ENCODE measurements around the gene TRIP6.
A peak's percentile ranks its signal among the peaks of the same experiment; 100 is the strongest.

Gene TRIP6

DNA sequence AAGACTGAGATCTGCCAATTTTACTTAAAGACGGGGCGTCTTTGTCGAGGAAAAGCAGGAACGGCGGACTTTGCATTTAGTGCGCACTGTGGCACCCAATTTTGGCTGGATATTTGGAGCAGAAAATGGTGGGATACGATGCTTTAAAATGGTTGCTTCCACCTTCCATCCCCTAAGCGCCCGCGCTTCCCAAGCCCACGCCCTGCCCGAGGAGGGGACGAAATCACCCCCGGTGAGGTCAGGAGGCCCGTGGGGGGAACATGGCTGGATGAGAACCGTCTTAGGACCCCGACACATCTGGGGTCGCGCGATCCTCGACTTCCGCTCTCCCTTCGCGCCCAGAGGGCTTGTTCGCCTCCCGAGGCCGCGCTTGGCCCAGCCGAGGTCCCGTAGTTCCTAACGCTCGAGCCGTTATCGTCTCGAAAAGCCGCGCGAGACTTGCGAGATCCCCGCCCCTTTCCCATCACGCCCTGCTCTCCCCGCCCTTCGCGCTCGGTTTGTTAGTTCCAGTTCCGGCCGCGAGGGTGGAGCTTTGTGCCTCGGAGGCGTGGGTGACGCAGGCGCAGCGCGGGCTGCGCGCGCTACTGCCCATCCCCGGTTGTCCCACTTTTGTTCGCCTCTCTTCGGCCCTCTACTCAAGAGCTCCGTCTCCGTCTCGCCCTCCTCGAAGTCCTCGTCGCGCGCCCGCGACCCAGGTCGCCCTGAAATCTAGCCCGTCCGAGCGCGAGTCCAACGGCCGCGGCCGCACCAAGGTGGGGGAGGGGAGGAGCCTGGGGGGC is 7.6 kb downstream of the TRIP6 start, which contains the start of gene SRRT:
Gene SRRT (plus strand): TSS at position 527 of the 779 bp plus-strand sequence. CDS start 488 bp downstream, outside the sequence.
- peak; percentile 98 for DNase-seq (ENCODE audit: low spot score)
- H3K4me3 ChIP-seq: peak within 1 kb of the TSS; percentile 93
- H3K27ac ChIP-seq: peak within 1 kb of the TSS; percentile 88 to 99
- TF ChIP-seq, protein P1, sequence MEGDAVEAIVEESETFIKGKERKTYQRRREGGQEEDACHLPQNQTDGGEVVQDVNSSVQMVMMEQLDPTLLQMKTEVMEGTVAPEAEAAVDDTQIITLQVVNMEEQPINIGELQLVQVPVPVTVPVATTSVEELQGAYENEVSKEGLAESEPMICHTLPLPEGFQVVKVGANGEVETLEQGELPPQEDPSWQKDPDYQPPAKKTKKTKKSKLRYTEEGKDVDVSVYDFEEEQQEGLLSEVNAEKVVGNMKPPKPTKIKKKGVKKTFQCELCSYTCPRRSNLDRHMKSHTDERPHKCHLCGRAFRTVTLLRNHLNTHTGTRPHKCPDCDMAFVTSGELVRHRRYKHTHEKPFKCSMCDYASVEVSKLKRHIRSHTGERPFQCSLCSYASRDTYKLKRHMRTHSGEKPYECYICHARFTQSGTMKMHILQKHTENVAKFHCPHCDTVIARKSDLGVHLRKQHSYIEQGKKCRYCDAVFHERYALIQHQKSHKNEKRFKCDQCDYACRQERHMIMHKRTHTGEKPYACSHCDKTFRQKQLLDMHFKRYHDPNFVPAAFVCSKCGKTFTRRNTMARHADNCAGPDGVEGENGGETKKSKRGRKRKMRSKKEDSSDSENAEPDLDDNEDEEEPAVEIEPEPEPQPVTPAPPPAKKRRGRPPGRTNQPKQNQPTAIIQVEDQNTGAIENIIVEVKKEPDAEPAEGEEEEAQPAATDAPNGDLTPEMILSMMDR (IDR thresholded peaks at IDR 0.05): no peak

DNA sequence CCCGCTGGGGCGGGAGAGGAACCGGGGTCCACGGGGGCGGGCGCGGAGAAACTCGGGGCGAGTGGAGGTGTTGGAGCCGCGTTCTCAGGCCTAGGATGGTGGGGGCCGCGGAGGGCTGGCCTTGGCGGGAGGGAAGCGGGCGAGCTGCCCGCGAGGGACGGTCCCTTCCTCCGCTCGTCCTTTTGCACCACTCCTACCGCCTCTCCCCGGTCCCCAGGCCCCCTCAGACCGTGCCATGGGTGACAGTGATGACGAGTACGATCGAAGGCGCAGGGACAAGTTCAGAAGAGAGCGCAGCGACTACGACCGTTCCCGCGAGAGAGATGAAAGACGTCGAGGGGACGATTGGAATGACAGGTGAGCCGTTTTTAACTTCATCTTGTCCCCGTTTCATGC is 8.2 kb downstream of the TRIP6 start:
- TF ChIP-seq, protein P1 (IDR thresholded peaks at IDR 0.05): no peak
- no peak for DNase-seq (ENCODE audit: low spot score)
- Histone ChIP-seq H3K4me3 (peak overlapping the region; percentile 93), H3K27ac (peak overlapping the region; percentile 82 to 99)

DNA sequence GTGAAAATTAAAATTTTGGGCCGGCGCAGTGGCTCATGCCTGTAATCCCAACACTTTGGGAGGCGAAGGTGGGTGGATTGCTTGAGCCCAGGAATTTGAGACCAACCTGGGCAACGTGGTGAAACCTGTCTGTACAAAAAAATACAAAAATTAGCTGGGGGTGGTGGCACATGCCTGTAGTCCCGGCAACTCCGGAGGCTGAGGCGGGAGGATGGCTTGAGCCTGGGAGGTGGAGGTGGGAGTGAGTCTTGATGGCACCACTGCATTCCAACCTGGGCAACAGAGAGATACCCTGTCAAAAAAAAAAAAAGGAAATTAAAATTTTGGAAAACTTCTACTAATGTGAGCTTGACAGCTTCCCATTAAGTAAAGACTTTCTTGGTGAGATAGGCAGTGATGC is 10.8 kb downstream of the TRIP6 start:
- TF ChIP-seq, protein P1 (IDR thresholded peaks at IDR 0.05): no peak
- no peak overlapping the region for H3K27ac ChIP-seq
- no peak for DNase-seq (ENCODE audit: low spot score)
- H3K4me3 ChIP-seq: no peak overlapping the region

DNA sequence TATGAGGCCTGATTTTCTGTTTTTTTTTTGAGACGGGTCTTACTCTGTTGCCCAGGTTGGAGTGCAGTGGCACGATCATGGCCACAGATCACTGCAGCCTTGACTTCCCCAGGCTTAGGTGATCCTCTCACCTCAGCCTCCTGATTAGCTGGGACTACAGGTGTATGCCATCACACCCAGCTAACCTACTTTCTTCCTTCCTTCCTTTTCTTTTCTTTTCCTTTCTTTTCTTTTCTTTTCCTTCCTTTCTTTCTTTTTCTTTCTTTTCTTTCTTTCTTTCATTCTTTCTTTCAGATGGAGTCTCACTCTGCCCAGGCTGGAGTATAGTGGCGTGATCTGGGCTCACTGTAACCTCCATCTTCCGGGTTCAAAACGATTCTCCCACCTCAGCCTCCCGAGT is 11.5 kb downstream of the TRIP6 start:
- no peak overlapping the region for H3K4me3 ChIP-seq
- TF ChIP-seq, protein P1 (IDR thresholded peaks at IDR 0.05): no peak
- no peak for DNase-seq (ENCODE audit: low spot score)
- H3K27ac ChIP-seq: no peak overlapping the region

DNA sequence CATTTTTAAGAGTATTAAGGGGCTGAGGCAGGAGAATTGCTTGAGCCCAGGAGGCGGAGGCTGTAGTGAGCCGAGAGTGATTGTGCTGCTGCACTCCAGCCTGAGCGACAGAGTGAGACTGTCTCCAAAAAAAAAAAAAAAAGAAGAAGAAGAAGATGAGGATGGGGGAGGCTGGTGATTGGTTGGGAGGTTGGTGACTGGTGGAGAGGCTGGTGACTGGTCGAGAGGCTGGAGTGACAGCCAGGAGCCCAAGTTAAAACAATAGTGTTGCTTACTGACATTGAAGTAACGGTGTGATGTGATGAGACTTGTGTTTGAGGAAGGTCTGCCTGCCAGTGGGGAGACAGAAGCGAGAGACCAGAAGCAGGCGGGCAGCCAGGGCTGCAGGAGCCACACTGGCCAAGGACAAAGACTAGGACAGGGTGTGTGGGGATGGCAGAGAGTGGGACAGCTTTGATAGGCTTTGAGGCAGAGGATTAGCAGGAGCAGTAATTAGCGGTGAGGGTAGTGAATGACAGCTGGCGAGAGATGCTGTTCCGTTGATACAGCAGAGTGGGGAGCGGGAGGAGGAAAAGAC is 12.6 kb downstream of the TRIP6 start:
- DNase-seq (ENCODE audit: low spot score): no peak
- H3K27ac ChIP-seq: no peak overlapping the region
- H3K4me3 ChIP-seq: no peak overlapping the region
- TF ChIP-seq, protein P1 (IDR thresholded peaks at IDR 0.05): no peak

DNA sequence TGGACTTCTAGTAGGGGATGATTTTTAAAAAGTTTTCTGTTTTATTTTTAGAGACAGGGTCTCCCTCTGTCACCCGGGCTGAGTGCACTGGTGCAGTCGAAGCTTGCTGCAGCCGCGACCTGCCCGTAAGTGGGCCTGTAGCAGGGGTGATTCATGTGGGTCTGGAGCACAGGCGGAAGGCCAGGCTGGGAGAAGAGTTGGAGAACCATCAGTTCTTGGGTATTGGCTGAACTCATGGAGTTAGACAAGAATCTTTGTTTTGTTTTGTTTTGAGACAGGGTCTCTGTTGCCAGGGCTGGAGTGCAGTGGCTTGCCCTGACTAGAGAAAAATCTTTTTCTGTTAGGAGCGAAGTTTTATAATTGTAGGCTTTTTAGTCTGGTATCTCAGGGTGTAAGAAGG is 13.5 kb downstream of the TRIP6 start:
- Histone ChIP-seq H3K4me3 (no peak overlapping the region), H3K27ac (no peak overlapping the region)
- TF ChIP-seq, protein P1 (IDR thresholded peaks at IDR 0.05): no peak
- no peak for DNase-seq (ENCODE audit: low spot score)

DNA sequence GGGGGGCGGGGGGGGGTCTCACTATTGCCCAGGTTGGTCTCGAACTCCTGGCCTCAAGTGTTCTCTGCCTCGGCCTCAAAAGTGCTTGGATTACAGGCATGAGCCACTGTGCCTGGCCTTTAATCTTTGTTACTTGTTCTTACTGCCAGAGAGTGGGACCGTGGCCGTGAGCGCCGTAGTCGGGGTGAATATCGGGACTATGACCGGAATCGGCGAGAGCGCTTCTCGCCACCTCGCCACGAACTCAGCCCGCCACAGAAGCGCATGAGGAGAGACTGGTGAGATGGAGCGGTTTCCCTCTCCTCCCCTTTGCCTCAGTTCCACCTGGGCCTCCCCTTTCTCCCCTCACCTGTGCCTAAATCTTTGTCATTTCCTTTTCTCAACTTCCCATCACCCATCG is 13.9 kb downstream of the TRIP6 start:
- DNase-seq (ENCODE audit: low spot score): no peak
- H3K4me3 ChIP-seq: no peak overlapping the region
- TF ChIP-seq, protein P1 (IDR thresholded peaks at IDR 0.05): no peak
- H3K27ac ChIP-seq: no peak overlapping the region

All from coronary artery (tissue), 2 donors.